Measurements from ENCODE around the gene TSSK6. TPM values are rescaled to one million over a fixed set of nuclear protein-coding genes. Genes with fewer than 3 reads are reported as not detected.

TSSK6 gene
- polyA plus RNA-seq, 1 donor, result 1.2 TPM

DNA sequence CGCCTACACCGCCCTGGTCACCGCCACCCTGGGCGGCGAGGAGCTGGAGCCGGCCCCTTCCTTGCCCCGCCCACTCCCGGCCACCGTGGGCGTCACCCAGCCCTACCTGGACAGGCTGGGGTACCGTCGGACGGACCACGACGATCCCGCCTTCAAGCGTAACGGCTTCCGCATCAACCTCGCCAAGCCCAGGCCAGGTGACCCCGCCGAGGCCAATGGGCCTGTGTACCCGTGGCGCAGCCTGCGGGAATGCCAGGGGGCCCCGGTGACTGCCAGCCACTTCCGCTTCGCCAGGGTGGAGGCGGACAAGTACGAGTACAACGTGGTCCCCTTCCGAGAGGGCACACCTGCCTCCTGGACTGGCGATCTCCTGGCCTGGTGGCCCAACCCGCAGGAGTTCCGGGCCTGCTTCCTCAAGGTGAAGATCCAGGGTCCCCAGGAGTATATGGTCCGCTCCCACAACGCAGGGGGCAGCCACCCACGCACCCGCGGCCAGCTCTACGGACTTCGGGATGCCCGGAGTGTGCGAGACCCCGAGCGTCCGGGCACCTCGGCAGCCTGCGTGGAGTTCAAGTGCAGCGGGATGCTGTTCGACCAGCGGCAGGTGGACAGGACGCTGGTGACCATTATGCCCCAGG lies 29.7 kb upstream of the TSSK6 start:
- DNase-seq, result no peak

DNA sequence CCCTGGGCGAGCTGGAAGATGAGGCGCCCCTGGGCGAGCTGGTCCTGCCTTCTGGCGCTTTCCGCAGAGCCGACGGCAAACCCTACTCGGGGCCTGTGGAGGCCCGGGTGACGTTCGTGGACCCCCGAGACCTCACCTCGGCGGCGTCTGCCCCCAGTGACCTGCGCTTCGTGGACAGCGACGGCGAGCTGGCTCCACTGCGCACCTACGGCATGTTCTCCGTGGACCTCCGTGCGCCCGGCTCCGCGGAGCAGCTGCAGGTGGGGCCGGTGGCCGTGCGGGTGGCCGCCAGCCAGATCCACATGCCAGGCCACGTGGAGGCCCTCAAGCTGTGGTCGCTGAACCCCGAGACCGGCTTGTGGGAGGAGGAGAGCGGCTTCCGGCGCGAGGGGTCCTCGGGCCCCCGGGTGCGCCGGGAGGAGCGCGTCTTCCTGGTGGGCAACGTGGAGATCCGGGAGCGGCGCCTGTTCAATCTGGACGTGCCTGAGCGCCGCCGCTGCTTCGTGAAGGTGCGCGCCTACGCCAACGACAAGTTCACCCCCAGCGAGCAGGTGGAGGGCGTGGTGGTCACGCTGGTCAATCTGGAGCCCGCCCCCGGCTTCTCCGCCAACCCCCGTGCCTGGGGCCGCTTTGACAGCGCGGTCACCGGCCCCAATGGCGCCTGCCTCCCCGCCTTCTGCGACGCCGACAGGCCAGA lies 29.1 kb upstream of the TSSK6 start:
- DNase-seq, result no peak

DNA sequence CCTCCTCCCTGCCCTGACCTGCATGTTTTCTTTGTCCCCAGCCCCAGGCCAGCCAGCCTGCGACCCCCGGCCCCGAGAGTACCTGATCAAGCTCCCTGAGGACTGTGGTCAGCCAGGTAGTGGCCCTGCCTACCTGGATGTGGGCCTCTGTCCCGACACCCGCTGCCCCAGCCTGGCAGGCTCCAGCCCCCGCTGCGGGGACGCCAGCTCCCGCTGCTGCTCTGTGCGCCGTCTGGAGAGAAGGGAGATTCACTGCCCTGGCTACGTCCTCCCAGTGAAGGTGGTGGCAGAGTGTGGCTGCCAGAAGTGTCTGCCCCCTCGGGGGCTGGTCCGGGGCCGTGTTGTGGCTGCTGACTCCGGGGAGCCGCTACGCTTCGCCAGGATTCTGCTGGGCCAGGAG lies 28.3 kb upstream of the TSSK6 start:
- DNase-seq, result no peak

DNA sequence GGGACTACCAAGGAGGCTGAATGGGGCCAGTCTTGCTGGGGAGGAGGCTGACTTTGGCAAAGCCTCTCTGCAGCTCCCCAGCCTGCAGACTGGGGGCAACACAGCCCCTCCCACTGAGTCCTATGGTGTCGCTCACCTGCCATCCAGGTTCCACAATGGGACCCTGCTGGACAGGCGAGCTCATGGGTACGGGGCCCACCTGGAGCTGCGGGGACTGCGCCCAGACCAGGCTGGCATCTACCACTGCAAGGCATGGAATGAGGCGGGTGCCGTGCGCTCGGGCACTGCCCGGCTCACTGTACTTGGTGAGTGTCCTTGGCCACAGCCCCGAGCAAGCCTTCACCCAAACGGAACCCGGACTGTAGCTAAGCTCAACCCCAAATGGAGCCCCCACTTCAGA lies 27.8 kb upstream of the TSSK6 start:
- no peak for DNase-seq

DNA sequence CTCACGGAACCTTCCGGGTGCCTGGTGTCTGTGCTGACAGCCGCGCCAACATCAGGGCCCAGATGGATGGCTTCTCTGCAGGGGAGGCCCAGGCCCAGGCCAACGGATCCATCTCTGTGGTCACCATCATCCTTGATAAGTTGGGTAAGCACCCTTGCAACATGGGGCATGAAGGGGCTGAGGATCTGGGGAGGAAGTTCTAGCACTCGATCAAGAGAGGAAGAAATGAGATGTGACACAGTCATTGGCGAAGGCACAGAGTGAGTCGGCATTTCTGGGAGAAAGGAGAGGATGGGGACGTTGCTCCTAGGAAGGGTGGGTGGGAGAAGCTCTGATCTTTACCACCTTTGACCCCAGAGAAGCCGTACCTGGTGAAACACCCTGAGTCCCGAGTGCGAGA lies 27.2 kb upstream of the TSSK6 start:
- no peak for DNase-seq

- no peak for DNase-seq
Observed at GRCh38 chr19:19541616-19542015, 26.3 kb upstream of the TSSK6 start.

GRCh38 chr19:19540715-19541515 lies 25.6 kb upstream of the TSSK6 start:
- no peak for DNase-seq

DNA sequence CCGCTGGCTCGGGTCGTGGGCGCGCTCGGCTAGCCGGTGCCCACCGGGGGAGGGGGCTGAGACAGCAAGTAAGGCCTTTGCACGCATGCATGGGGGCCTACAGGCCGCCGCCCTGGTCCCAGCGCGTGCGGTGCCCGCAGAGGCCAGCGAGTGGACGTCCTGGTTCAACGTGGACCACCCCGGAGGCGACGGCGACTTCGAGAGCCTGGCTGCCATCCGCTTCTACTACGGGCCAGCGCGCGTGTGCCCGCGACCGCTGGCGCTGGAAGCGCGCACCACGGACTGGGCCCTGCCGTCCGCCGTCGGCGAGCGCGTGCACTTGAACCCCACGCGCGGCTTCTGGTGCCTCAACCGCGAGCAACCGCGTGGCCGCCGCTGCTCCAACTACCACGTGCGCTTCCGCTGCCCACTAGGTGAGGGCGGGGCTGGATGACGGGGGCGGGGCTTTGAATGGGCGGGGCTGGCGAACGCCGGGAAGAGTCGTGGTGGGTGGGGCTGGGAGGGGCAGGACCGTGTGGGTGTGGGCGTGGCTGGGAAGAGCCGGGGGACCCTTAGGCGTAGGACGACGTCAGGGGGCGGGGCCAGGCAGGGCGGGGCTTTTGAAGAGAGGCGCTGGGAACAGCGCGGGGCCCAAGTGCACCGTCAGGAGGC lies 24.8 kb upstream of the TSSK6 start:
- DNase-seq, result no peak

DNA sequence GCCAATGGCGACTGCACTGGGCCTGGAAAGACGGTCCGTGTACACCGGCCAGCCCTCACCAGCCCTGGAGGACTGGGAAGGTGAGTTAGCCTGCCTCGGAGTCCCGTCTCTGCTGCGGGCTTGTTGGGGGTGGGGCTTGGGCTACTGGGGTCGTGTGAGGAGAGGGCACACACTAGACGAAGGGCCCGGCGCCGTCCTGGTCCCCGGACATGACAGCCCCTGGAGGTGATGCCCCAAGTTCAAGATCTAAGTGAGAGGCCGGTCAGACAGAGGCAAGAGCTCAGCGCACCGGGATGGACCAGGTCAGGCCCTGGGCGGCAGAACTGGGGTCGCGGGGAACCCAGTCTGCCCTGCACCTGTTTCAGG lies 24.3 kb upstream of the TSSK6 start:
- DNase-seq, result no peak

GRCh38 chr19:19538785-19539166 lies 23.4 kb upstream of the TSSK6 start:
- no peak for DNase-seq

DNA sequence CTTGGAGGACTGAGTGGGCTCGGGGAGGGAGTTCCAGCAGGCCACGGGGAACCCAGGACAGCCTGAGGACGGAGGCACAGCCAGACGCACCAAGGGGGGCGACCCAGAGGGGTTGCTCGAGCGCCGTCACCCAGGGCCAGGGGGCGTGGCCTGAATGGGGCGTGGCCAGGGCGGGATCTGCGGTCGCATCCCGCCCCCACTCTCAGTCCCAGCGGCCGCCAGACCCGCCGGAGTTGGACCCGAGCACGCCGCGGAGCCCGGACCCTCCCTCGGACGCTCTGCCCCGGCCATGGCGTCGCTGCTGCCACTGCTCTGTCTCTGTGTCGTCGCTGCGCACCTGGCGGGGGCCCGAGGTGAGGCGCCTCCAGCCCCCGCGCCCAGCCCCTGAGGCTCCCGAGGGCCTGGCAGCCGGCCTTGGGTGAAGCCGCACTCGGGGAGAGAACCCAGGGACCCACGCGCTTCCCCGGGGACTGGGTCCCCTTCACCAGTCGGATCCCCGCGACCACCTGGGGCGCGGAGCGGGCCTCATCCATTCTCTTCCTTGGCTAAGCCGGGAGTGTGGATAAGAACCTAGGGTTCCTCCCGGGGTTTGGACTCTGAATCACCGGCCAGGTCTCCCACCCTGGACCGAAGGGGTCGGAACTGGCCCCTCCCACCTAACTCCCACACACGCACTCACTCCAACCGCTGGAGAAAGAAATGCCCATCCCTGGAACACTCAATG lies 22.9 kb upstream of the TSSK6 start, which contains the start of gene CILP2:
Gene CILP2, plus strand, starts transcription at position 205 of the 724 bp plus-strand sequence. Its CDS starts 85 bp downstream, at position 290.
- no peak for DNase-seq

- DNase-seq, result no peak
Observed at GRCh38 chr19:19537075-19538048, 22.0 kb upstream of the TSSK6 start.

GRCh38 chr19:19535311-19536191 lies 20.2 kb upstream of the TSSK6 start:
- DNase-seq, result no peak

- no peak for DNase-seq
Observed at GRCh38 chr19:19534556-19535265, 19.4 kb upstream of the TSSK6 start.

DNA sequence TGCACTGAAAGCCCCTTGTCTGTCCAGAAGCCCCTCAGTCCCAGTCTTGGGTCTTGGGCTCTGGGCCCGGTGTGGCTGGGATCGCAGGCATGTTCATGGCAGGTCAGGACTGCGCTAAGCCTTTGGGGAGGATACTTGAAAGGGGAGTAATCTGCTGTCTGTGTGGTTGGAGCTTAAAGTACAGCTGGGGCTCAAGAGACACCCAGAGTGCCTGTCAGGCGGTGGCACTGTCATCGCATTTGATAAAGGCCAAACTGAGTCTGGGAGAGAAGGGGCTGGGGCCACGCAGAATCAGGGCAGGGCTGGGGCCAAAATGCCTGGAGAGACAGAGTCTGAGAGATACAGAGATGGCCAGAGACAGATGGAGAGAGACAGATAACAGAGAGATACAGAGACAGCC lies 18.5 kb upstream of the TSSK6 start:
- no peak for DNase-seq

DNA sequence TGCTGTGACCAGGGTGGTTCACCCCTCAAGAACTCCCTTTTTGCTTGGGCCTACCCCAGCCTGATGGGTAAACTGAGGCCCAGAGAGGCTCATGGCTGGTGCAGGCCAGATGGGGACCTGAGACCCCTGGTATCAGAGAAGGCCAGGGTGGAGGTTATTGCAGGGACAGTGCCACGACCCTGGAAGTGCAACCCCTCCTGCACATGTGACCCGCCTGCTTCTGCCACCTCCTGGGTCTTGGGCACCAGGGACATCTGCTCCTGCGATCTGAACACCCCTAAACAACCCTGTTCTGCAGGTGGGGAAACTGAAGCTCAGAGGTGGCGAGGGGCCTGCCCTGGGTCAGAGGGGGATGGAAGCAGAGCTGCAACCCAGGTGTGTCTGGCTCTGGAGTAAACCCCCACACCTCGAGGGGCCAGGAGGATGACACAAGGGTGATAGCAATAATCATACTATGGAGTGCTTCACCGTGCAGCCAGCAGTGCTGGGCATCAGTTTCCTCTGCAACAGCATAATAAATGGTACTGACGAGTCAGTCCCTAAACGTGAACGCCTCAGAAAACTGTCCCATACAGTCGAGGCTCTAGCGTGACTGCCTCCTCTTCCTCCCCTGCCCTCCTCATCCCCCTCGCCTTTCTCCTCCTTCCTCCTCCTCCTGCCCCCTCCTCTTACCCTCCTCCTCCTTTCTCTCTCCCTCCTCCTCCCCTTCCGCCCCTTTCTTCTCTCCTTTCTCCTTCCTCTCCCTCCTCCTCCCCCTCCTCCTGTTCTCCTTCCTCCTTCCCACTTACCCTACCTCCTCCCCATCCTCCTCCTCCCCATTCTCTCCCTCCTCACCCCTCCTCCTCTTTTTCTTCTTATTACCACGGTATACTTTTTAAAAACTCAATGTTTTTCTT lies 17.7 kb upstream of the TSSK6 start:
- no peak for DNase-seq

DNA sequence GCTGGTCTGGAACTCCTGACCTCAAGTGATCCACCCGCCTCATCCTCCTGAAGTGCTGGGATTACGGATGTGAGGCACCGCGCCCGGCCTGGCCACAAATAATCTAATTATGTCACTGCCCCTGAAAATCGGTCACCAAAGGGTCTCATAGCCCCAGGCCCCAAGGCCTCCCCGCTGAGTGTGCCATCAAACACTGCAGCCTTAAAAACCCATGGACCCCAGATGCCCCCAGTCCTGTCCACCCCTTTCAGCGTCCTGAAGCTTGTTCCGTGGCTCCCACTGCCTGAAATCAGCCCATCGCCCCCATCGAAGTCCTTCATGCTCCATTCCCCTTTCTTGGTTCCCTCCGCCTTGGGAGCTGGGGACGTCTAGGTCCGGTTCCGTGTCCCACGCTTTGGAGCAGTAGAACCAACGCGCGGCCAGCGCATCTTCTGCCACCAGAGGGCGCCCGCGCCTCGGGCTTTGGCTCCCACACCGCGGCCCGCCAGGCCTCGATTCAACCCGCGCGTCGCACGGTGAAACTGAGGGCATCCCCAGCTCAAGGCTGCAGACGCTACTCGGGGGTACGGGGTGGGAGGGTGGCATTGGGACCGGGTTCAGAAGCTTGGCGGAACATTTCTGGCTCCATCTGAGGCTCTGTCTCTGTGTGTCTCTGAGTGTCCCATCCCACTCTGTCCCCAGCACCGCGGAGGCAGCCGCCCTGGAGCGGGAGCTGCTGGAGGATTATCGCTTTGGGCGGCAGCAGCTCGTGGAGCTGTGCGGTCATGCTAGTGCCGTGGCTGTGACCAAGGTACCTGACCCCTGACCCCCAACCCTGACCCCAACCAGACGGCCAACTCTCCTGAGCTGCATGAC lies 16.8 kb upstream of the TSSK6 start:
- peak; percentile 81 for DNase-seq
